ENCODE measurements around the gene ARPP21. TPM values are rescaled to one million over a fixed set of nuclear protein-coding genes. Genes with fewer than 3 reads are reported as not detected.
A peak's percentile ranks its signal among the peaks of the same experiment; 100 is the strongest.
"Not testable (repeated sequence)": the region's sequence is repeated elsewhere in the genome, so short reads cannot be mapped to it uniquely, and the experiment has no call there.

The ARPP21 gene
- not detected in 2 replicates for total RNA-seq (2014; rRNA removed; shearing (Covaris generic))

GRCh38 chr3:35639254-35640186 lies at the start of gene ARPP21:
Gene ARPP21, plus strand, starts transcription at chr3:35639525. Its CDS starts 42,227 bp downstream, at chr3:35681752.
- peak; percentile 41 for DNase-seq (ENCODE audit: low read depth)

- no peak for DNase-seq (ENCODE audit: low read depth)
These were observed 46.6 kb upstream of the ARPP21 start for GRCh38 chr3:35592589-35593295.

- DNase-seq (ENCODE audit: low read depth), result no peak
These were observed 44.6 kb upstream of the ARPP21 start for GRCh38 chr3:35594739-35595138.

- no peak for DNase-seq (ENCODE audit: low read depth)
These were observed 42.9 kb upstream of the ARPP21 start for GRCh38 chr3:35596335-35596995.

- no peak for DNase-seq (ENCODE audit: low read depth)
These were observed 41.8 kb upstream of the ARPP21 start for GRCh38 chr3:35597490-35597889.

- DNase-seq (ENCODE audit: low read depth), result no peak
These were observed 40.5 kb upstream of the ARPP21 start for GRCh38 chr3:35598804-35599203.

GRCh38 chr3:35601959-35602358 lies 37.4 kb upstream of the ARPP21 start:
- DNase-seq (ENCODE audit: low read depth), result no peak

- DNase-seq (ENCODE audit: low read depth), result no peak
These were observed 36.9 kb upstream of the ARPP21 start for GRCh38 chr3:35602395-35602936.

- DNase-seq (ENCODE audit: low read depth), result no peak
These were observed 23.0 kb upstream of the ARPP21 start for GRCh38 chr3:35616346-35616745.

GRCh38 chr3:35617370-35617769 lies 22.0 kb upstream of the ARPP21 start:
- no peak for DNase-seq (ENCODE audit: low read depth)

- not testable (repeated sequence) for DNase-seq (ENCODE audit: low read depth)
These were observed 19.1 kb upstream of the ARPP21 start for GRCh38 chr3:35620238-35620637.

GRCh38 chr3:35624698-35625097 lies 14.6 kb upstream of the ARPP21 start:
- DNase-seq (ENCODE audit: low read depth), result no peak

GRCh38 chr3:35633332-35634124 lies 5.8 kb upstream of the ARPP21 start:
- DNase-seq (ENCODE audit: low read depth), result no peak

GRCh38 chr3:35635407-35635806 lies 3.9 kb upstream of the ARPP21 start:
- no peak for DNase-seq (ENCODE audit: low read depth)

GRCh38 chr3:35635926-35636683 lies 3.2 kb upstream of the ARPP21 start:
- DNase-seq (ENCODE audit: low read depth), result no peak

GRCh38 chr3:35638251-35638979 lies 910 bp upstream of the ARPP21 start:
- DNase-seq (ENCODE audit: low read depth), result no peak

- DNase-seq (ENCODE audit: low read depth), result no peak
These were observed 408 bp upstream of the ARPP21 start for GRCh38 chr3:35638980-35639253.

GRCh38 chr3:35640190-35641165 lies 1.2 kb downstream of the ARPP21 start:
- no peak for DNase-seq (ENCODE audit: low read depth)

GRCh38 chr3:35641331-35641730 lies 2.0 kb downstream of the ARPP21 start:
- no peak for DNase-seq (ENCODE audit: low read depth)
